Skeletal muscle cell (primary cell): ENCODE measurements around the gene KCNJ6.
A peak's percentile ranks its signal among the peaks of the same experiment; 100 is the strongest.
"Not testable (repeated sequence)": the region's sequence is repeated elsewhere in the genome, so short reads cannot be mapped to it uniquely, and the experiment has no call there.

Experiments
- DNase-seq: peaks from one replicate; pipeline ENCODE4 v3.0.0-alpha.2; 2010; ENCODE audit warnings: low read depth
- H3K4me3 ChIP-seq: 2 replicates; pipeline ENCODE4 v1.5.1; 2011; ENCODE audit warnings: low read depth, mild to moderate bottlenecking, control low read depth, low read length, moderate library complexity

KCNJ6 gene

GRCh38 chr21:37757606-37758376 lies 158.5 kb downstream of the KCNJ6 start:
- DNase-seq: no peak
- H3K4me3 ChIP-seq: no peak overlapping the region

- no peak overlapping the region for H3K4me3 ChIP-seq
- no peak for DNase-seq
Observed at GRCh38 chr21:37753122-37753599, 163.1 kb downstream of the KCNJ6 start.

GRCh38 chr21:37751268-37751975 lies 164.8 kb downstream of the KCNJ6 start:
- no peak overlapping the region for H3K4me3 ChIP-seq
- no peak for DNase-seq

GRCh38 chr21:37749132-37749531 lies 167.1 kb downstream of the KCNJ6 start:
- no peak for DNase-seq

GRCh38 chr21:37748351-37748750 lies 167.9 kb downstream of the KCNJ6 start:
- DNase-seq: no peak
- no peak overlapping the region for H3K4me3 ChIP-seq

More at GRCh38 chr21:37749132-37749531, 167.1 kb downstream of the KCNJ6 start:
- no peak overlapping the region for H3K4me3 ChIP-seq

- no peak for DNase-seq
- no peak overlapping the region for H3K4me3 ChIP-seq
Observed at GRCh38 chr21:37746849-37747248, 169.4 kb downstream of the KCNJ6 start.

- no peak for DNase-seq
- H3K4me3 ChIP-seq: no peak overlapping the region
Observed at GRCh38 chr21:37744551-37744950, 171.7 kb downstream of the KCNJ6 start.

DNA sequence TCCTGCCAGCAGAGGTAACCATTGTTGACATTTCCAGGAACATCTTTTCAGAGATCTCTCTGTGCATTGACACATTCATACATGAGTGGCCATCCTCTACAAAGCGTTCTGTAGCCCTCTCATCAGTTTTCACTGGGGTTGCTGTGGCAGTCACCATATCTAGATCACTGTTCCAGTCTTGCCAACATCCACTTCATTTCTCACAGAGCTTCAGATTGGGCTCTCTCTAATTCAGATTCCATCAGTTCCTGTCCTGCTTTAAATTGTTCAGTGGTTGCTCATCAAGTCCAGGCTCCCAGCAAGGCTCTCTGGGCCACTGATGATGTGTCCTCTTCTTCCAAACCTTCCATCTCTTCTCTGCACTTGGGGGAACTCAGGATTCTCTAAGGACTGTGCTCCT lies 173.7 kb downstream of the KCNJ6 start:
- no peak overlapping the region for H3K4me3 ChIP-seq
- no peak for DNase-seq

DNA sequence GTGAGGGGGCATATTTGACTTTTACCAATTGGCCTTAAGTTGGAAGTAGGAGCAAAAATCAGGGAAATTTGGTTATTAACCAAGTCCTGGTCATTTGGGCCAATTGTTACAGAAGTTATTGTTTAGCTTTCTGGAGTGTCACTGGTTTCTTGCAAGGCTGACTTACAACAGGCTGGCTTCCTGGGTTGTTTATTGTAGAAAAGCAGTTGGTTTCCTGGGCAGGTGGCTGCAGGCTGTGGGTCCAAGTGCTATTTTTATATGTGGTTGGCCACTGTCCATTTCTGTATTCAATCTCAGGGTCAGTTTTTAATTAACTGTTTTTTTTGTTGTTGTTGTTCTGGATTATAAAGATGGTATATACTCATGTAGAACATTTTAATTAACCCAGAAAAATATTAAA lies 174.1 kb downstream of the KCNJ6 start:
- DNase-seq: no peak
- H3K4me3 ChIP-seq: no peak overlapping the region

- DNase-seq: no peak
- no peak overlapping the region for H3K4me3 ChIP-seq
Observed at GRCh38 chr21:37737996-37738395, 178.3 kb downstream of the KCNJ6 start.

- no peak for DNase-seq
Observed at GRCh38 chr21:37737507-37737906, 178.8 kb downstream of the KCNJ6 start.

GRCh38 chr21:37734846-37735245 lies 181.4 kb downstream of the KCNJ6 start:
- no peak for DNase-seq
- H3K4me3 ChIP-seq: no peak overlapping the region

More at GRCh38 chr21:37737507-37737906, 178.8 kb downstream of the KCNJ6 start:
- H3K4me3 ChIP-seq: no peak overlapping the region

- no peak for DNase-seq
Observed at GRCh38 chr21:37732927-37733326, 183.3 kb downstream of the KCNJ6 start.

GRCh38 chr21:37724201-37724600 lies 192.1 kb downstream of the KCNJ6 start:
- no peak overlapping the region for H3K4me3 ChIP-seq
- DNase-seq: no peak

More at GRCh38 chr21:37732927-37733326, 183.3 kb downstream of the KCNJ6 start:
- no peak overlapping the region for H3K4me3 ChIP-seq

GRCh38 chr21:37717534-37717933 lies 198.7 kb downstream of the KCNJ6 start:
- no peak overlapping the region for H3K4me3 ChIP-seq
- DNase-seq: no peak

GRCh38 chr21:37712569-37712934 lies 203.7 kb downstream of the KCNJ6 start:
- DNase-seq, H3K4me3 ChIP-seq: not testable (repeated sequence)

GRCh38 chr21:37711836-37712568 lies 204.3 kb downstream of the KCNJ6 start:
- peak; percentile 11 for DNase-seq
- H3K4me3 ChIP-seq: no peak overlapping the region

- no peak overlapping the region for H3K4me3 ChIP-seq
- no peak for DNase-seq
Observed at GRCh38 chr21:37711286-37711829, 204.9 kb downstream of the KCNJ6 start.

DNA sequence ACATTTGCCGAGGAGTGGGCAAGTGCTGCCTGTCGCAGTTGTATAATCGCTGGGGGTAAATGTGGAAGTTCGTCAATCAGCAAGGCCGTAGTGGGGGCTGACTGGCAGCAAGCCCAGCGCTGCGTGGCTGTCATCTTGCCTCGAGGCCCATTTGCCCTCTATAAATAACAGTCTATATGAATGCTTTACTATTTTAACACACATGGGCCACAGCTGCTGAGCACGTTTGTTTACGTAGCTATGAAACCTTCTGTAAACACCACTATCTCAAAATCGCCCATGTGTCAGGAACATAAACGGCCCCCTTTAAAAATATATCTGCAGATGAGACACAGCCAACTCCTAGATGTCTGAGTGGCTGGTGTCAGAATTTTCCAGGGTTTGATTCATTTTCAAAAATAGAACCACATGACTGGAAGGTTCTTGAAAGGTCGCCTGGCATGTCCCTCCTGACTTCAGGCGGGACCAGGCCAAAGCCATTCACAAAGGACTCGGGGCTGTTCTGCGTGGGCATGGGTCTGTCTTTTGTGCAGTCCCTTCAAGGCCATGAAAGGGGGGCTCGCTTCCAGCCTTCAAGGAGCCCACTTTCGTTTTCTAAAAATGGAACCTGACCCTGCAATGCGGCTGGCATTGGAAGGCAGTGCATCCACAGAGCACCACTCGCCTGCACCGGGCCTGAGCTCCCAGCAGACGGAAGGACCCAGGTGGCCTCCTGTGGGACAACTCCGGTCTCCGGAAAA lies 205.5 kb downstream of the KCNJ6 start:
- no peak overlapping the region for H3K4me3 ChIP-seq
- DNase-seq: peak; percentile 9
